ENCODE results near the gene ERBB2.

ERBB2 gene

DNA sequence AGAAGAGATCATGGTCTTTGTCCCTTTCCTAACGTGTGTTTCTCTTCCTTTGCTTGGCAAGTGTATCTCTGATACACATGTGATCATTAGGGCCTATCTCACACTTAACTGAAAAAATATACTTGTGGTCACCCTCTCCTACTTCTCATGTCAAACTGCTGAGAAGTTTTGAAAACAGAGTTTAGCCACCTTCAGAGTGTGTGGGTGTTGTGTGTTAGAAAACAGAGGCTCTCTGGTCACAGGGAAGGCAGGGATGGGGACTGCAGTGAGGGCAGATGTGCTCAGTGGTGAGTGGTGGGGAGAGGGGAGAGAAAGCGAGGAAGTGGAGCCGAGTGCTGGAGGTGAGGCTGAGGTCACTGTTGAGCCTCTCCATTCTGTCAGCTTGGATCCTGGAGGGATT lies 67.3 kb downstream of the ERBB2 start:
- DNase-seq = no peak

GRCh38 chr17:39769974-39770587 lies 70.2 kb downstream of the ERBB2 start:
- DNase-seq = no peak

DNA sequence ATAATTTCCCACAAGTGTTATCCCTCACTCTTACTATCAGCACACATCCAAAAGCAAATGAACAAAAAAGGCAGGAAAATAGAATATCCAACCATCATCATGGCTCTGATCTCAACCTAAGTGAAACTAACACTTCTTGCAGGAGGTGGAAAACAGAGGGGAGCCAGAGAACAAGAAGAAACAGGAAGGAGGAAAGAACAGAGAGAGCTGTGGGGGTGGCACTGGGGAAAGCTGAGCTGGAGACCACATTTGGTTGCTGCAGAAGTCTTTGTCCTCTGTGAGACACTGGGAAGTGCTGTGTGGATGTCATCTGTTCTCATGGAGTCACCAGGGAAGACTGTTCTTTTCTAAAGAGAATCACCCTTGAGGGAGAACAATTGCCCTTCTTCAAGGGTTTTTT lies 72.6 kb downstream of the ERBB2 start:
- no peak for DNase-seq

- no peak for DNase-seq
Observed at GRCh38 chr17:39772987-39773934, 73.4 kb downstream of the ERBB2 start.

DNA sequence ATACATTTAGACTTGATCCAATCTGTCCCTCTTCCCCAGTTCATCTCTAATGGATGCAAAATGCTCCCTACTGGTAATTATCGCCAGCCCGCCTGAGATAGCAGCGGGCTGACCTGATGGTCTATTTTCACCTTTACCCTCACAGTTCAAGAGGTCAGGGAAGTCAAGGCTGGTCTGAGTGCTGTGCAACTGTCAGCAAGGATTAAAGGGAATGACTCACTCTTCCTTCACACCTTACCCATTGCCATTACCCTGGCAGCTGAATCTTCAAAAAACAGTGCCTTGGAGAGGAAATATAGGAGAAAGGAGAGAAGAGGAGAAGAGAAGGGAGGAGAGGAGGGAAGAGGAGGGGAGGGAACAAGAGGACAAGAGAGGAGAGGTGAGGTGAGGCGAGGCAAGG lies 74.2 kb downstream of the ERBB2 start:
- DNase-seq = no peak

DNA sequence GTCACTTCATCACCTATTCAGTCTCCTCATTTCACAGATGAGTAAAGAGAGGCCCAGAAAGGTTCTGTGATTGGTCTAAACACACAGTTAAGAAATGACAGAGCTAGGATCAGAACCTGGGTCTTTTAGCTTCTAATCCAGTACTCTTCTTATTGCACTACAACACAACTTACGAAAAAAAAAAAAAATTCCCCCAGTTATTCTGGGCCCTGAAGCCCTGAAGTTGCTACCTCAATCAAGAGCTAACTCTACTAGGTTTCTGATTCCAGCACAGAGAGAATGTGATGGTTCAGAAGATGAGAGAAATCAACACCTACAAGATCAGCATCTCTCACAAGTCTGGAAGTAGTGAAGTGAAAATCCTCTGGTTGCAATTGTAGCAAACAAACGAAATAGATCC lies 75.2 kb downstream of the ERBB2 start:
- no peak for DNase-seq

GRCh38 chr17:39776252-39776651 lies 76.4 kb downstream of the ERBB2 start:
- DNase-seq = no peak

DNA sequence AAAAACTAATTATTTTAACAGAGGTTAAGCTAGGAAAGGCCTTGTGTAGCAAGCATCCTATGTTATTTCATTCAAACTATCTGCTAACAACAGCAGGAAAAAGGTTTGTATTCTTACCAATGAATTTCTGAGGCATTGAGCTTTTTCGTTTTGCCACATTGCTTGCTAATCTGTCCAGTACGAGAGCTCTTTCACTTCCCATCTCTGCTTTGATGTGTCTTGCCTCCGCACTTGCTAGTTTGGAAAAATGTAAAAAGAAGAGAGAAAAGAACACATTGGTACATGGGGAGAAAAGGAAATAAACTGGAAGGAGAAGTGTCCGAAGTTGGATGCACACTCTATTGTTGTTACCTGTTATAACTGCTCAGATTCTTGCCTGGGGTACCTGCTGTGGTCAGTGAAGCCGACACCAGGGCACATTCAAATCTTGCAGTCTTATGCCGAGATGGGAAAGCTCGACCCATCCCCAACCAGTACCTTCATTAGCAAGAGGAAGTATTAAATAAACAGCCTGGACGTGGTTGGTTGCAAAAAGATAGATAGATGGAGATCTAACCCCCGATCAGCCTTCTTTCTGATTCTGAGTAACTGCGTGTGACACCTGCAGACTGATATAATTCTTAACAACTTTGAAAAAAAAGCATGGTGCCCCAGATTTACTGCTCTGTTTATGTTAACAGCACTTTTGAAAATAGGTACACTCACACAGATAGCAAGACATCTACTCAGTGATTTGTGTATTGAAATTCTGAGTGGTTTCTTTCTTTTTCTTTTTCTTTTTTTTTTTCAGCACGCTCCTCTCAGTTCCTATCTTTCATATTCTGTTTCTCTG lies 77.9 kb downstream of the ERBB2 start:
- DNase-seq = no peak

Measured in NCI-H1048 (cell line).